ENCODE results near the gene RAB11FIP4. TPM values are rescaled to one million over a fixed set of nuclear protein-coding genes. Genes with fewer than 3 reads are reported as not detected.

The RAB11FIP4 gene
- total RNA-seq, 2 donors from 2014 or later: 19.7 to 21.7 TPM

- peaks cover 4% of the 10 kb centered on the region for H3K27me3 Mint-ChIP-seq
- peak overlapping the region; percentile 78 for H3K27ac Mint-ChIP-seq
- no peaks in the 10 kb centered on the region for H3K4me1 Mint-ChIP-seq
- H3K9me3 Mint-ChIP-seq: no peaks in the 10 kb centered on the region
- peak; percentile 82 for ATAC-seq (replicated peaks)
- no peaks in the 10 kb centered on the region for H3K36me3 Mint-ChIP-seq (ENCODE audit: low read depth)
- peak overlapping the region; percentile 22 for H3K4me3 Mint-ChIP-seq
Observed at GRCh38 chr17:31481783-31482081, 90.3 kb downstream of the RAB11FIP4 start.

GRCh38 chr17:31484821-31485220 is 93.3 kb downstream of the RAB11FIP4 start:
- H3K9me3 Mint-ChIP-seq: no peaks in the 10 kb centered on the region
- H3K36me3 Mint-ChIP-seq (ENCODE audit: low read depth): no peaks in the 10 kb centered on the region
- H3K4me1 Mint-ChIP-seq: peaks cover 5% of the 10 kb centered on the region
- ATAC-seq (replicated peaks): no peak
- H3K27ac Mint-ChIP-seq: no peak overlapping the region
- H3K27me3 Mint-ChIP-seq: no peaks in the 10 kb centered on the region
- no peak overlapping the region for H3K4me3 Mint-ChIP-seq

GRCh38 chr17:31486351-31487062 is 95.0 kb downstream of the RAB11FIP4 start:
- ATAC-seq (replicated peaks): no peak
- H3K9me3 Mint-ChIP-seq: no peaks in the 10 kb centered on the region
- H3K4me3 Mint-ChIP-seq: peak overlapping the region; percentile 88
- H3K27ac Mint-ChIP-seq: no peak overlapping the region
- peaks cover 18% of the 10 kb centered on the region for H3K4me1 Mint-ChIP-seq
- no peaks in the 10 kb centered on the region for H3K27me3 Mint-ChIP-seq
- H3K36me3 Mint-ChIP-seq (ENCODE audit: low read depth): no peaks in the 10 kb centered on the region

GRCh38 chr17:31487063-31487647 is 95.7 kb downstream of the RAB11FIP4 start:
- no peaks in the 10 kb centered on the region for H3K36me3 Mint-ChIP-seq (ENCODE audit: low read depth)

GRCh38 chr17:31487648-31488263 is 96.3 kb downstream of the RAB11FIP4 start:
- Mint-ChIP-seq H3K27ac (peak overlapping the region; percentile 85), H3K27me3 (no peaks in the 10 kb centered on the region), H3K9me3 (no peaks in the 10 kb centered on the region), H3K4me1 (peaks cover 31% of the 10 kb centered on the region), H3K36me3 (ENCODE audit: low read depth) (no peaks in the 10 kb centered on the region), H3K4me3 (peak overlapping the region; percentile 88)
- ATAC-seq (replicated peaks): peak; percentile 94

More at GRCh38 chr17:31487063-31487647, 95.7 kb downstream of the RAB11FIP4 start:
- Mint-ChIP-seq H3K27me3 (no peaks in the 10 kb centered on the region), H3K27ac (peak overlapping the region; percentile 85), H3K9me3 (no peaks in the 10 kb centered on the region), H3K4me3 (peak overlapping the region; percentile 88), H3K4me1 (peaks cover 25% of the 10 kb centered on the region)
- ATAC-seq (replicated peaks): no peak

- Mint-ChIP-seq H3K4me1 (peaks cover 37% of the 10 kb centered on the region), H3K9me3 (no peaks in the 10 kb centered on the region), H3K36me3 (ENCODE audit: low read depth) (no peaks in the 10 kb centered on the region), H3K27me3 (no peaks in the 10 kb centered on the region), H3K27ac (peak overlapping the region; percentile 73), H3K4me3 (peak overlapping the region; percentile 84)
- peak; percentile 13 for ATAC-seq (replicated peaks)
Observed at GRCh38 chr17:31488264-31488981, 96.9 kb downstream of the RAB11FIP4 start.

GRCh38 chr17:31488982-31489294 is 97.5 kb downstream of the RAB11FIP4 start:
- peaks cover 42% of the 10 kb centered on the region for H3K4me1 Mint-ChIP-seq
- H3K4me3 Mint-ChIP-seq: peak overlapping the region; percentile 84
- peak overlapping the region; percentile 73 for H3K27ac Mint-ChIP-seq
- ATAC-seq (replicated peaks): no peak
- H3K27me3 Mint-ChIP-seq: no peaks in the 10 kb centered on the region
- no peaks in the 10 kb centered on the region for H3K36me3 Mint-ChIP-seq (ENCODE audit: low read depth)
- no peaks in the 10 kb centered on the region for H3K9me3 Mint-ChIP-seq

- Mint-ChIP-seq H3K9me3 (no peaks in the 10 kb centered on the region), H3K27me3 (no peaks in the 10 kb centered on the region), H3K4me1 (peaks cover 46% of the 10 kb centered on the region), H3K27ac (peak overlapping the region; percentile 73), H3K36me3 (ENCODE audit: low read depth) (no peaks in the 10 kb centered on the region), H3K4me3 (peak overlapping the region; percentile 84)
- no peak for ATAC-seq (replicated peaks)
Observed at GRCh38 chr17:31489295-31490018, 98.0 kb downstream of the RAB11FIP4 start.

GRCh38 chr17:31490019-31490650 is 98.7 kb downstream of the RAB11FIP4 start:
- no peaks in the 10 kb centered on the region for H3K27me3 Mint-ChIP-seq
- peaks cover 46% of the 10 kb centered on the region for H3K4me1 Mint-ChIP-seq
- peak overlapping the region; percentile 84 for H3K4me3 Mint-ChIP-seq
- no peaks in the 10 kb centered on the region for H3K36me3 Mint-ChIP-seq (ENCODE audit: low read depth)
- ATAC-seq (replicated peaks): no peak
- H3K27ac Mint-ChIP-seq: peak overlapping the region; percentile 12
- no peaks in the 10 kb centered on the region for H3K9me3 Mint-ChIP-seq

- H3K9me3 Mint-ChIP-seq: no peaks in the 10 kb centered on the region
- H3K4me1 Mint-ChIP-seq: peaks cover 51% of the 10 kb centered on the region
- H3K36me3 Mint-ChIP-seq (ENCODE audit: low read depth): no peaks in the 10 kb centered on the region
- no peaks in the 10 kb centered on the region for H3K27me3 Mint-ChIP-seq
- no peak for ATAC-seq (replicated peaks)
- peak overlapping the region; percentile 84 for H3K4me3 Mint-ChIP-seq
- peak overlapping the region; percentile 39 for H3K27ac Mint-ChIP-seq
Observed at GRCh38 chr17:31490671-31491375, 99.3 kb downstream of the RAB11FIP4 start.

GRCh38 chr17:31491376-31492131 is 100.1 kb downstream of the RAB11FIP4 start:
- Mint-ChIP-seq H3K27ac (peak overlapping the region; percentile 39), H3K4me1 (peaks cover 51% of the 10 kb centered on the region), H3K36me3 (ENCODE audit: low read depth) (no peaks in the 10 kb centered on the region), H3K9me3 (no peaks in the 10 kb centered on the region), H3K4me3 (peak overlapping the region; percentile 84), H3K27me3 (no peaks in the 10 kb centered on the region)
- ATAC-seq (replicated peaks): no peak

GRCh38 chr17:31492206-31492605 is 100.7 kb downstream of the RAB11FIP4 start:
- no peak overlapping the region for H3K27ac Mint-ChIP-seq
- peaks cover 51% of the 10 kb centered on the region for H3K4me1 Mint-ChIP-seq
- H3K27me3 Mint-ChIP-seq: no peaks in the 10 kb centered on the region
- peak overlapping the region; percentile 84 for H3K4me3 Mint-ChIP-seq
- no peaks in the 10 kb centered on the region for H3K9me3 Mint-ChIP-seq
- ATAC-seq (replicated peaks): no peak
- H3K36me3 Mint-ChIP-seq (ENCODE audit: low read depth): no peaks in the 10 kb centered on the region

Data from activated T-helper 17 cell treated with anti-CD3 and anti-CD28 coated beads, Interleukin-2, amount 50 U/mL, for 72 hours (primary cell).